ENCODE results near the gene FKBP2. TPM values are rescaled to one million over a fixed set of nuclear protein-coding genes. Genes with fewer than 3 reads are reported as not detected.

FKBP2 gene
- total RNA-seq, 4 donors from 2014 or later: 50.7 to 89.6 (median 56.0) TPM

DNA sequence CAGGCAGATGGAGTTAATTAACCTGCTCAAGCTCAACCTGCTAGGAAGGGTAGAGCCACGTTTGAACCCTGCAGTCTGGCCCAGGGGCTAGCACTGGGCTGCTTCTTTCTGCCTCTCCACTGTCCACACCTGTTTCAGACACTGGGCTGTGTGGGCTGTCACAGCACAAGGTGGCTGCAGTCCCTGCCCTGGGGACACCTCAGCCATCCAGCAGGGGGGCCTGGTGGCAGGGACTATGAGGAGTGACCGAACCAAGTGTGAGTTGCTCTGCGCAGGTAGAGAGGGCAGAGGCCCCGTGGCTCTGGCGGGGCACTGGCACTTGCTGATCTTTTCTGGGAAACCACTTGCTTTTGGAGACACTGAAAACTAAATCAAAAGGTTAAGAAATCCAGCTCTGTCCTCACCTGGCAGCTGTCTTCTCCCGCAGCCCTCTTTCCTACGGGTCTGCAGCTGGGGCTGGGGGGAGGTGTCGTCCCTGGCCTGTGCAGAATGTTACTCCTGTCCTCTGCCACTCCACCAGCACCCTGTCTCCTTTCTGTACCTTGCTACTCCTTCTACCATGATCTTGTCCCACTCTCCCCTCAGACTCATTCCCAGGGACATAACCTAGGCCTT is 37.8 kb downstream of the FKBP2 start:
- Histone ChIP-seq H3K9me3 (no peaks in the 10 kb centered on the region), H3K27me3 (no peaks in the 10 kb centered on the region), H3K4me1 (peaks cover 17 to 58% (median 20%) of the 10 kb centered on the region in 3 donors), H3K27ac (no peak overlapping the region), H3K36me3 (peaks cover 4 to 72% (median 9%) of the 10 kb centered on the region in 3 donors), H3K4me3 (no peak overlapping the region)
- WGBS, 2 donors: 88 to 97% methylated on average over 4 to 5 of the region's 8 CpGs
- no peak for DNase-seq
- intact Hi-C loops (cut with DNase I): no loop called here
- TF ChIP-seq, protein P1, sequence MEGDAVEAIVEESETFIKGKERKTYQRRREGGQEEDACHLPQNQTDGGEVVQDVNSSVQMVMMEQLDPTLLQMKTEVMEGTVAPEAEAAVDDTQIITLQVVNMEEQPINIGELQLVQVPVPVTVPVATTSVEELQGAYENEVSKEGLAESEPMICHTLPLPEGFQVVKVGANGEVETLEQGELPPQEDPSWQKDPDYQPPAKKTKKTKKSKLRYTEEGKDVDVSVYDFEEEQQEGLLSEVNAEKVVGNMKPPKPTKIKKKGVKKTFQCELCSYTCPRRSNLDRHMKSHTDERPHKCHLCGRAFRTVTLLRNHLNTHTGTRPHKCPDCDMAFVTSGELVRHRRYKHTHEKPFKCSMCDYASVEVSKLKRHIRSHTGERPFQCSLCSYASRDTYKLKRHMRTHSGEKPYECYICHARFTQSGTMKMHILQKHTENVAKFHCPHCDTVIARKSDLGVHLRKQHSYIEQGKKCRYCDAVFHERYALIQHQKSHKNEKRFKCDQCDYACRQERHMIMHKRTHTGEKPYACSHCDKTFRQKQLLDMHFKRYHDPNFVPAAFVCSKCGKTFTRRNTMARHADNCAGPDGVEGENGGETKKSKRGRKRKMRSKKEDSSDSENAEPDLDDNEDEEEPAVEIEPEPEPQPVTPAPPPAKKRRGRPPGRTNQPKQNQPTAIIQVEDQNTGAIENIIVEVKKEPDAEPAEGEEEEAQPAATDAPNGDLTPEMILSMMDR (IDR thresholded peaks at IDR 0.05): no peak
- TF ChIP-seq POLR2A (IDR thresholded peaks at IDR 0.05): no peak

DNA sequence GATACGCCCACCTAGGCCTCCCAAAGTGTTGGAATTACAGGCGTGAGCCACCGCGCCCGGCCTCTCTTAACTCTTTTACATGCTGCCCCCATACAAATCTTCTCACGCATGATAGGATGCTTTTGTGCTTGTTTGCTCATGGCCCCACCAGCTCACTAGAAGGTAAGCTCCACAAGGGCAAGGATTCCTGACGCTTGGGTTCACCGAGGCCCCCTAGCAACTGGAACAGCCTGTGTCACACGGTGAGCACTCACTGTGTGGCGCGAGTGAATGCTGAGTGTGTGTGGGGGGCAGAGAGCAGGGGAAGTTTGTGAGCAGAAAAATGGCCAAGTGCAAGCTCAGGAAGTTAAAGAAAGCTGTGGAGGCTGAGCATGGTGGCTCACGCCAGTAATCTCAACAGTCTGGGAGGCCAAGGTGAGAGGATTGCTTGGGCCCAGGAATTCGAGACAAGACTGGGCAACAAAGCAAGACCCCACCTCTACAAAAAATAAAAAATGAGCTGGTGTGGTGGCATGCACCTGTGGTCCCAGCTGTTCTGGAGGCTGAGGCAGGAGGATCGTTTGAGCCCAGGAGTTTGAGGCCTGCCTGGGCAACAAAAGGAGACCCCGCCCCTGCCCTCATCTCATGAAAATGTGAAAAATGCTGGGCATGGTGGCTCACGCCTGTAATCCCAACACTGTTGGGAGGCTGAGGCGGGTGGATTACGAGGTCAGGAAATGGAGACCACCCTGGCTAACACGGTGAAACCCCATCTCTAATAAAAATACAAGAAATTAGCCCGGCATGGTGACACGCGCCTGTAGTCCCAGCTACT is 41.3 kb downstream of the FKBP2 start:
- intact Hi-C loops (cut with DNase I): no loop called here
- peaks cover 24 to 55% (median 29%) of the 10 kb centered on the region in 3 donors for H3K4me1 ChIP-seq
- 89 to 95% methylated on average over 16 to 19 of the region's 22 CpGs for WGBS, 2 donors
- no peak for DNase-seq
- no peak overlapping the region for H3K4me3 ChIP-seq
- peak overlapping the region in 1 of 4 donors; percentile 1 for H3K27ac ChIP-seq
- TF ChIP-seq, protein P1 (IDR thresholded peaks at IDR 0.05): no peak
- TF ChIP-seq POLR2A (IDR thresholded peaks at IDR 0.05): no peak
- H3K27me3 ChIP-seq: no peaks in the 10 kb centered on the region
- H3K36me3 ChIP-seq: peaks cover 4 to 47% (median 9%) of the 10 kb centered on the region in 3 donors
- no peaks in the 10 kb centered on the region for H3K9me3 ChIP-seq

DNA sequence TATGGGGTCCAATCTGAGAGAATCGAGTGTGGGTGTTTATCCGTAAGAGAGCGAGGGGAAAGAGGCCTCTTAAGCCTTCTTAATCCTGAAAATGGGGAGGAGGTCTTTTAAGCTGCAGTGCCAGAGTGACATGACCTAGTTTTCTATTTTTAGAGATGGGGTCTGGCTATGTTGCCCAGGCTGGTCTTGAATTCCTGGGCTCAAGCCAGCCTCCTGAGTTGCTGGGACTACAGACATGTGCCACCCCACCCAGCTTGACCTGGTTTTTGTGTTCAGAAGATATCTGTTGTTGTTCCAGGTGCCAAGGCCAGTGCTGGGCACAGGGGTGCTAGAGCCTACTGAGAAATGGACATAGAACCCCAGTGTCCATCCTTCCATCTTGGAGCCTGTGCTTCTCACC is 42.2 kb downstream of the FKBP2 start:
- Histone ChIP-seq H3K4me1 (peaks cover 24 to 56% (median 28%) of the 10 kb centered on the region in 3 donors), H3K9me3 (no peaks in the 10 kb centered on the region), H3K27me3 (no peaks in the 10 kb centered on the region), H3K4me3 (peak overlapping the region in 2 of 4 donors; percentile 81 to 87), H3K36me3 (peaks cover 3 to 45% (median 4%) of the 10 kb centered on the region in 3 donors), H3K27ac (peak overlapping the region; percentile 2 to 99 (median 97))
- DNase-seq: no peak
- TF ChIP-seq POLR2A (IDR thresholded peaks at IDR 0.05): no peak
- TF ChIP-seq, protein P1 (IDR thresholded peaks at IDR 0.05): no peak
- WGBS, 2 donors: 84 to 89% methylated on average over 3 of the region's 3 CpGs
- intact Hi-C loops (cut with DNase I): no loop called here

- Histone ChIP-seq H3K4me3 (peak within 1 kb of the TSS; percentile 81 to 89 (median 88)), H3K36me3 (peaks cover 0 to 36% (median 4%) of the 10 kb centered on the region in 3 donors), H3K27ac (peak within 1 kb of the TSS; percentile 94 to 99 (median 97)), H3K9me3 (no peaks in the 10 kb centered on the region), H3K27me3 (no peaks in the 10 kb centered on the region), H3K4me1 (peaks cover 24 to 56% (median 28%) of the 10 kb centered on the region in 3 donors)
- 3 to 7% methylated on average over 4 to 13 of the region's 44 CpGs for WGBS, 2 donors
- TF ChIP-seq, protein P1 (IDR thresholded peaks at IDR 0.05): no peak
- TF ChIP-seq POLR2A (IDR thresholded peaks at IDR 0.05): peak in 3 of 4 donors; percentile 43 to 78 (median 76)
- DNase-seq: peak; percentile 65
- intact Hi-C loops (cut with DNase I): no loop called here
Measured at GRCh38 chr11:64284048-64284961, 43.4 kb downstream of the FKBP2 start, which contains the start of gene BAD. Gene BAD (minus strand): TSS chr11:64284665. CDS start chr11:64284368, 297 bp downstream.

All from esophagus squamous epithelium (tissue), 5 donors.